Right renal pelvis (tissue), 4 donors: Measurements from ENCODE around the gene NOXA1. TPM values are rescaled to one million over a fixed set of nuclear protein-coding genes. Genes with fewer than 3 reads are reported as not detected.
"Not testable (repeated sequence)": the region's sequence is repeated elsewhere in the genome, so short reads cannot be mapped to it uniquely, and the experiment has no call there.

Experiments used
- DNase-seq, 4 donors: peaks; one replicate each; pipeline ENCODE4 v3.0.0-alpha.2; 2013; ENCODE audit warnings: low read depth in 4 of 4, low spot score in 3 of 4, missing footprints in 1 of 4
- polyA plus RNA-seq, 4 donors: library from polyadenylated mRNA; unstranded; fragments of 120-200 nt; gene quantifications; one replicate each; pipeline ENCODE4 v1.2.1, GENCODE V29; 2013; ENCODE audit not compliant: insufficient read length in 4 of 4

Gene NOXA1
- polyA plus RNA-seq, 4 donors, result 5.7 to 10.1 (median 6.2) TPM

- DNase-seq, result no peak
Measured at GRCh38 chr9:137437691-137438590, 14.7 kb downstream of the NOXA1 start.

- DNase-seq, result no peak
Measured at GRCh38 chr9:137438591-137439157, 15.5 kb downstream of the NOXA1 start.

- no peak for DNase-seq
Measured at GRCh38 chr9:137439158-137439714, 16.0 kb downstream of the NOXA1 start.

DNA sequence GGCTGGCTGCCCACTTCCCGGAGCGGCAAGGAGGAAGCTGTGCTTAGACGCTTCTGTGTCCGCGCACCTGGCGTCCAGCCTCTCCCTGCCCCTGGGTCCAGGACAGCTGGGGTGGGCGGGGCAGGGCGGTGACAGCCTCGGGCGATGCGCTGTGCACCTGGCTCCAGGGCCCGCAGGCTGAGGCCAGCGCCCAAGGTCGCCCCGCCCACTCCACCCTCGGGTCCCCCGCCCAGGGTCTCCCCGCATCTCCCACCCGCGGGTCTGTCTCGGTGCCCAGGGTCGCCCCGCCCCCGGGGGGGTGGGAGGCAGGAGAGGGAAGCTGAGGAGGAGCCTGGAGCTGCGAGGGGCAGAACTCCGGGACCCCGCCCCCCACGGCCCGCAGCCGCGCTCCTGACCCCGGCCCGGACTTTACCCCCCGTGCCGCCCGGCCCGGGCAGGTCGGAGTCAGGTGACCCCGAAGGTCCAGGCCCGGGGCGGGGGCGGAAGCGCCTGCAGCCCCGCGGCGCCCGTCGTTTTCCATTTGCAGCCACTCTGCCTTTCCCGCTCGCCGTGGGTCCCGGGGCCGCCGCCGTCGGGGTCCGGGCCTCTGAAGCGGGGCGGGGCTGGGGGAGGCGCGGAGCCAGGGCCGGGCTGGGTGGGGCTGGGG, 18.2 kb downstream of the NOXA1 start, which contains the start of gene ENTPD8:
TSS of gene ENTPD8 (minus strand) at position 69 of the 646 bp plus-strand sequence. CDS start 3,072 bp downstream, outside the sequence.
- no peak for DNase-seq

GRCh38 chr9:137441935-137442321, 18.7 kb downstream of the NOXA1 start:
- DNase-seq, result no peak

DNA sequence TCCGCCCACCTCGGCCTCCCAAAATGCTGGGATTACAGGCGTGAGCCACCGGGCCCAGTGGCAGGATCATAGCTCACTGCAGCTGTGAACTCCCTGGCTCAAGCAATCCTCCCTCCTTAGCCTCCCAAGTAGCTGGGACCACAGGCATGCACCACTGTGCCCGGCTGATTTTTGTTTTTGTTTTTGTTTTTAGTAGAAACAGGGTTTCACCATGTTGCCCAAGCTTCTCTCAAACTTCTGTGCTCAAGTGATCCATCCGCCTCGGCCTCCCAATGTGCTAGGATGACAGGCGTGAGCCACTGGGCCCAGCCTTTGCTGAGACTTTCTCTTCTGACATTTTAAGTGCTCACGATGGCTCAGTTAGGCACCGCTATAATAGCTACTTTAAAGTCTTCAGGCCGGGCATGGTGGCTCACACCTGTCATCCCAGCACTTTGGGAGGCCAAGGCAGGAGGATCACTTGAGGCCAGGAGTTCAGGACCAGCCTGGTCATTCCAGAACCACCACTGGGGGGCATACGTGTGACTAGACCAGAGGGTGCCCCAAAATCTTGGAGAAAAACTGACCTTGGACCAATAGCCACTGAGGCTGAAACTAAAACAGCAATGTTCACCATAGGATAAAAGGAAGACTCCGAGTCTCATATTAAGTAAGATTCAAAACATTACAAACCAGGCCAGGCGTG, 21.1 kb downstream of the NOXA1 start:
- DNase-seq, result no peak

DNA sequence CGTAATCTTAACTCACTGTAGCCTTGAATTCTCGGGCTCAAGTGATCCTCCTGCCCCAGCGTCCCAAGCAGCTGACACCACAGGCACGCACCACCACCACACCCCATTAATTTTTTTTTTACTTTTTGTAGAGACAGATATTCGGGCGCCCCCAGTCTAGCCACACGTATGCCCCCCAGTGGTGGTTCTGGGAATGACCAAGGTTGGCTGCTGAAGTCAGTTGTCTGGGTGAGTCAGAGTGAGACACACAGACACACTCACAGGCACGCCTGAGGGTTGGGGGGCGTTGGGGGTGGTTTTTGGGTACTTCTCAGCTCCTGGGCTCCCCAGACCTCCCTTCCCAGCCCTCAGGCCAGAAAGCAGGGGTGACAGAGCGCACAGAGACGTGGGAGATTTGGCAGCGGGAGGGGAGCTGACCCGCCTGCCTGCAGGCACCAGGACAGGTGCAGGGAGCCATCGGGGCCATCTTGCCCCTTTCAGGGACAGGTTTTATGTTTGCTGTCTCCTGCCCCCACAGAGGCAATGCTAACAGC, 22.1 kb downstream of the NOXA1 start:
- no peak for DNase-seq

GRCh38 chr9:137445930-137446431, 22.8 kb downstream of the NOXA1 start:
- DNase-seq, result no peak

DNA sequence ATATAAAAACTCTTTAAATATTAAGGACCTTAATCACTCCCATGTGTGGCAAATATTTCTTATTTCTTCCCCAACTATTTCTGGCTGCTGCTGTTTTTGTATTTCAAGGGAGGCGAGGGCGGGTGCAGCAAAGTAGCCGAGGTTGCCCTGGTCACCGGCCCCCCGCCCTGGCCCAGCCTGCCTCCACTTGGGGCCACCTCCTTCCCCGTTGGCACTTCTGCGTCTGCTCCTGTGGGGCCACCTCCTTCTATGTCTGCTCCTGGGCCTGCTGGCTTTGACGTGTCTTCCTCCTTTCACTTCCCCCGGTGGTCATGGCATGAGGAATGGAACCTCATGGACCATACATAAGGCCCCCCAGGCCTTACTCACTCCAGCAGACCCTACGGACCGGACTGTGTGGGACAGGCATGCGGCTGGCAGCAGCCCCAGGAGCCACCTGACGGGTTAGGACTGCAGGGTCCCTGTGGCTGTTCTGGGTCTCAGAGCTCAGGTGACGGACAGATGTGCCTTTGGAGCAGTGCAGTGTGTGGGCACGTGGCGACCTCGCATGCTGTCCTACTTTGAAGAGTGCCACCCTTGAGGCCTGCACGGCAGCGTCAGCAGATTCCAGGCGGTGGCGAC, 23.8 kb downstream of the NOXA1 start:
- no peak for DNase-seq

- DNase-seq, result no peak
Measured at GRCh38 chr9:137447722-137448601, 24.8 kb downstream of the NOXA1 start.

GRCh38 chr9:137448602-137448962, 25.4 kb downstream of the NOXA1 start:
- DNase-seq, result no peak

DNA sequence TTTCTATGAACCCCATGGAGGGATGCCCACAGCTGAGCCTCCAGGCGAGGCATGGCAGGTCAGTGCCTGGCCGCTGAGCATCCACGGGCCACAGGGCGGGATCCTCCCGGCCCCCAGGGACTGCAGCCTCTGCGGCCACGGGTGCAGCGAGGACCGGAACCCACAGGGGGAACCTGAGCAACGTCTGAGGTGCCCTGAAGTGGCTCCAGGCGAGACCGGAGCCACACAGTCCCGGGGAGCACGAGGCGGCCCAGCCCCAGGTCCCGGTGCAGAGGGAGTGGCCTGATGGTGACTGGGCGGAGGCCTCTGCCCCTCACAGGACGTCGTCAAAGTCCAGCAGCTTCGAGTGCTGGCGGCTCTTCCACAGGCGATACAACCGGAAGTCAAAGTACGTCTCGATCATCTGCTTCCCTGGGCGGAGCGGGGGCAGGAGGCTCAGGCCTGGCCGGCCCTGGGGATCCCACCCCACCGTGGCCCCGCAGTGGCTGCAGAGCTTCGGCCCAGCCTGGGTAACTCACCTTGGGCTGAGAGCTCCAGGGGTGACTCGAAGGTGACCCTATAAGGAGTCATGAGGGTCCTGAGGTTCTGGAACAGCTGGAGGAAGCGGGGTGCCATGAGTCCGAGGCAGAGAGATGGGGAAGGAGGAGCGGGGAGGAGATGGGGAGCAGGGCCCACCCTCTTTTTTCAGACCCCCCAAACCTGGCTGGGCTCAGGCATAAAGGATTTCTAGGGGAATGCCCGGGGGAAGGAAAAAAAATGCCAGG, 26.1 kb downstream of the NOXA1 start:
- no peak for DNase-seq

- DNase-seq, result no peak
Measured at GRCh38 chr9:137449931-137450538, 26.8 kb downstream of the NOXA1 start.

DNA sequence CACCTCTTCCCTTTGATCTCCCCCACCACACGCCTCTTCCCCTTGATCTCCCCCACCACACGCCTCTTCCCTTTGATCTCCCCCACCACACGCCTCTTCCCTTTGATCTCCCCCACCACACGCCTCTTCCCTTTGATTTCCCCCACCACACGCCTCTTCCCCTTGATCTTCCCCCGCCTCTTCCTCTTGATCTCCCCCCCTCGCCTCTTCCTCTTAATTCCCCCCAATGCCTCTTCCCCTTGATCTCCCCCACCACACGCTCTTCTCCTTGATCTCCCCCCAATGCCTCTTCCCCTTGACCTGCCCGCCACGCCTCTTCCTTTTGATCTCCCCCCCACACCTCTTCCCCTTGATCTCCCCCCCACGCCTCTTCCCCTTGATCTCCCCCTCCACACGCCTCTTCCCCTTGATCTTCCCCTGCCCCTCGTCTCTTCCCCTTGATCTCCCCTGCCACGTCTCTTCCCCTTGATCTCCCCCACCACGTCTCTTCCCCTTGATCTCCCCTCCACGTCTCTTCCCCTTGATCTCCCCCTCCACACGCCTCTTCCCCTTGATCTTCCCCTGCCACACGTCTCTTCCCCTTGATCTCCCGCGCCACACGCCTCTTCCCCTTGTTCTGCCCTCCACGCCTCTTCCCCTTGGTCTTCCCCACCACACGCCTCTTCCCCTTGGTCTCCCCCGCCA, 27.5 kb downstream of the NOXA1 start:
- not testable (repeated sequence) for DNase-seq

GRCh38 chr9:137451264-137452005, 28.2 kb downstream of the NOXA1 start:
- DNase-seq, result not testable (repeated sequence)

DNA sequence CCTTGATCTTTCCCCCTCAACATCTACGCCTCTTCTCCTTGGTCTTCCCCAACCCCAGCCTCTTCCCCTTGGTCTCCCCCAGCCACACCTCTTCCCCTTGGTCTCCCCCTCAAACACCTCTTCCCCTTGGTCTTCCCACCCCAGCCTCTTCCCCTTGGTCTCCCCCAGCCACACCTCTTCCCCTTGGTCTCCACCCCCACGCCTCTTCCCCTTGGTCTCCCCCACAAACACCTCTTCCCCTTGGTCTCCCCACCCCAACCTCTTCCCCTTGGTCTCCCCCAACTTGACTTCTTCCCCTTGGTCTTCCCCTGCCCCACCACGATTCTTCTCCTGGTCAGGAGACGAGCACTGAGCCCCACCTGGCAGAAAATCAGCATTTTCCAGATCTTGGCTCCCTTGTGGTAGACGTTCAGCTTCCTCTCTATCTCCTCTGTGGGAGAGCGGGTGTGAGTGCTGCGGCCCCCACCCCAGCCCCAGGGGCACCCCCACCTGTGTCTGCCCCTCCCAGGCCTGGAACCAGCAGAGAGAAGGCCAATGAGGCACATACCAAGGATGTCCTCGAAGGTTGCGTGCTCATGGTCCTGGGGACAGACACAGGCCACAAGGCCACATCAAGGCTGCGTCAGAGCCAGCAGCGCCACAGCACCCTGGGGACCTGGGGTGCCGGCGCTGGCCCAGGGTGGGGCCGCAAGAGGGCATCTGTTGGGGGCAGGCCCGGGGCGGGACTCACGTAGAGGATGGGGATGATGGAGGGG, 29.0 kb downstream of the NOXA1 start:
- no peak for DNase-seq
